ENCODE data around the gene CADM1. TPM values are rescaled to one million over a fixed set of nuclear protein-coding genes. Genes with fewer than 3 reads are reported as not detected.

The CADM1 gene
- total and polyA plus RNA-seq, 10 of the 15 experiments (the other 5 are each of a cell fraction or from before 2014, with no cell fraction given): 0.03 to 0.48 (median 0.15) TPM; not detected in 3

GRCh38 chr11:115141231-115142114 lies 362.7 kb downstream of the CADM1 start:
- H3K36me3 ChIP-seq (ENCODE audit: control insufficient read depth in 2 of 2, insufficient read depth in 2 of 2, low read length in 1 of 2): no peaks in the 10 kb centered on the region
- intact Hi-C loops (cut with micrococcal nuclease; ENCODE audit: unreplicated experiment): no loop called here
- TF ChIP-seq RCOR1 (conservative IDR thresholded peaks at IDR 0.05; ENCODE audit: low read depth, low read length): no peak
- TF ChIP-seq NR2F1 (conservative IDR thresholded peaks at IDR 0.05): no peak
- TF ChIP-seq ZZZ3 (IDR thresholded peaks at IDR 0.05; ENCODE audit: control insufficient read depth, insufficient read length, low read depth): no peak
- no peak for TF ChIP-seq ZBED1 (IDR thresholded peaks at IDR 0.05; ENCODE audit: borderline replicate concordance)
- TF ChIP-seq BCL3 (IDR thresholded peaks at IDR 0.05; ENCODE audit: borderline replicate concordance, insufficient read depth, low read depth, low read length, poor library complexity, severe bottlenecking): no peak
- TF ChIP-seq ZNF622 (IDR thresholded peaks at IDR 0.05): no peak
- TF ChIP-seq ZNF207 (IDR thresholded peaks at IDR 0.05; ENCODE audit: borderline replicate concordance): no peak
- no peak for TF ChIP-seq RAD21 (IDR thresholded peaks at IDR 0.05; ENCODE audit: insufficient read depth, low read depth, low read length)
- no peak for TF ChIP-seq ZBTB11 (CRISPR knock-in tag; IDR thresholded peaks at IDR 0.05)
- no peak for TF ChIP-seq KAT2A (conservative IDR thresholded peaks at IDR 0.05; ENCODE audit: control insufficient read depth, low read depth, low read length)
- TF ChIP-seq KDM1A (IDR thresholded peaks at IDR 0.05; ENCODE audit: borderline replicate concordance): no peak
- no peak for TF ChIP-seq REST (IDR thresholded peaks at IDR 0.05; ENCODE audit: low read depth, low read length)
- no peak for TF ChIP-seq EED (IDR thresholded peaks at IDR 0.05; ENCODE audit: low read depth)

More at GRCh38 chr11:115141231-115142114, 362.7 kb downstream of the CADM1 start:
- WGBS (ENCODE audit: insufficient coverage, insufficient replicate concordance, low lambda C conversion rate, missing lambda C conversion rate): 51% methylated on average over 13 of the region's 13 CpGs
- RAD21 ChIA-PET (ENCODE audit: unreplicated experiment): no interaction called here
- Histone ChIP-seq H3K4me2 (ENCODE audit: control insufficient read depth, insufficient read depth) (no peak overlapping the region), H4K20me1 (ENCODE audit: control insufficient read depth, insufficient read depth) (no peaks in the 10 kb centered on the region), H2AFZ (ENCODE audit: control insufficient read depth, low read depth, low read length) (no peak overlapping the region), H3K9me3 (replicated peaks; ENCODE audit: control insufficient read depth, insufficient read depth, low read length) (no peaks in the 10 kb centered on the region; the same call in 2 of the 3 replicates), H3K4me3 (no peak overlapping the region), H3K79me2 (ENCODE audit: control insufficient read depth, insufficient read depth, low read length) (no peaks in the 10 kb centered on the region), H3K9ac (ENCODE audit: control insufficient read depth, insufficient read depth, low read length) (no peak overlapping the region), H3K4me1 (ENCODE audit: control insufficient read depth, insufficient read depth, low read length) (no peaks in the 10 kb centered on the region), H3K27ac (ENCODE audit: control insufficient read depth, insufficient read depth) (no peak overlapping the region), H3K27me3 (replicated peaks in 1 of 2; ENCODE audit: control insufficient read depth in 2 of 2, insufficient read depth in 2 of 2, low read length in 1 of 2) (peaks cover 2% of the 10 kb centered on the region in 2 experiments; a peak in 3 of 4 replicates)
- BruUV-seq (replicated peaks): no TSS peak
- FAIRE-seq (no peak), ATAC-seq (no peak), DNase-seq (ENCODE audit: low read depth, low spot score) (no peak)
- SMC1A ChIA-PET (ENCODE audit: uncharacterized antibody, unreplicated experiment): no interaction called here
- in situ Hi-C loops (cut with MboI): no loop called here
- CTCF ChIA-PET: no interaction called here
- POLR2A ChIA-PET: no interaction called here
